MM.1S (cell line): ENCODE data around the gene TACC2.

Source experiments
- DNase-seq: peaks from one replicate; pipeline ENCODE4 v3.0.0-alpha.2; 2015
- H2AFZ ChIP-seq: fragments of 300-600 bp; sonication (generic); 2 replicates; pipeline ENCODE4 v1.6.0; 2016; ENCODE audit warnings: antibody characterized with exemption, low read length
- H3F3A ChIP-seq: fragments of 300-600 bp; sonication (generic); 2 replicates; pipeline ENCODE4 v1.6.1; 2016; ENCODE audit warnings: mild to moderate bottlenecking, antibody characterized with exemption, low read length, moderate library complexity, mixed read lengths; ENCODE audit not compliant: insufficient read depth
- H3K27ac ChIP-seq: fragments of 300-600 bp; sonication (generic); 2 replicates; pipeline ENCODE4 v1.5.1; 2016; ENCODE audit warnings: mild to moderate bottlenecking, low read length
- H3K27me3 ChIP-seq: fragments of 300-600 bp; sonication (generic); replicated peaks from 2 replicates; pipeline ENCODE4 v1.6.0; 2016; ENCODE audit warnings: low read length; ENCODE audit not compliant: insufficient read depth
- H3K36me3 ChIP-seq: fragments of 300-600 bp; sonication (generic); replicated peaks from 2 replicates; pipeline ENCODE4 v1.6.1; 2016; ENCODE audit warnings: mild to moderate bottlenecking, low read length, mixed read lengths; ENCODE audit not compliant: insufficient read depth
- H3K4me1 ChIP-seq: fragments of 300-600 bp; sonication (generic); 2 replicates; pipeline ENCODE4 v1.6.1; 2016; ENCODE audit warnings: low read length, mixed read lengths
- H3K4me2 ChIP-seq: fragments of 300-600 bp; sonication (generic); 2 replicates; pipeline ENCODE4 v1.6.0; 2016; ENCODE audit warnings: low read depth, low read length
- H3K4me3 ChIP-seq: fragments of 300-600 bp; sonication (generic); 2 replicates; pipeline ENCODE4 v1.5.1; 2016; ENCODE audit warnings: low read length, mixed read lengths
- H3K79me2 ChIP-seq: fragments of 300-600 bp; sonication (generic); 2 replicates; pipeline ENCODE4 v1.6.1; 2016; ENCODE audit warnings: mixed run types, low read length, mixed read lengths
- H3K9ac ChIP-seq: fragments of 300-600 bp; sonication (generic); 2 replicates; pipeline ENCODE4 v1.6.1; 2016; ENCODE audit warnings: low read length, mixed read lengths
- H3K9me2 ChIP-seq: fragments of 300-600 bp; sonication (generic); replicated peaks from 2 replicates; pipeline ENCODE4 v1.6.1; 2016; ENCODE audit warnings: mild to moderate bottlenecking, low read length, mixed read lengths; ENCODE audit not compliant: insufficient read depth
- H3K9me3 ChIP-seq: fragments of 300-600 bp; sonication (generic); replicated peaks from 2 replicates; pipeline ENCODE4 v1.6.1; 2016; ENCODE audit warnings: mild to moderate bottlenecking, low read length, mixed read lengths; ENCODE audit not compliant: insufficient read depth
- H4K20me1 ChIP-seq: fragments of 300-600 bp; sonication (generic); 2 replicates; pipeline ENCODE4 v1.6.1; 2016; ENCODE audit warnings: mild to moderate bottlenecking, low read length, moderate library complexity, mixed read lengths; ENCODE audit not compliant: insufficient read depth
- CTCF ChIP-seq: fragments of 300-600 bp; sonication (generic); IDR thresholded peaks from 2 replicates; pipeline ENCODE4 v1.5.1; 2016; ENCODE audit warnings: antibody characterized with exemption, low read length, mixed read lengths
- EZH2 ChIP-seq: fragments of 300-600 bp; sonication (generic); optimal IDR thresholded peaks from 2 replicates; pipeline ENCODE3; 2017; ENCODE audit warnings: low read depth, mild to moderate bottlenecking, antibody characterized with exemption, low read length, mixed read lengths
- EZH2phosphoT487 ChIP-seq: fragments of 300-600 bp; sonication (generic); IDR thresholded peaks from 2 replicates; pipeline ENCODE4 v1.6.1; 2018; ENCODE audit warnings: antibody characterized with exemption, low read length

TACC2 gene

GRCh38 chr10:122288917-122289316, 300.0 kb downstream of the TACC2 start:
- Histone ChIP-seq H3K9me3 (no peaks in the 10 kb centered on the region), H3K79me2 (no peaks in the 10 kb centered on the region), H3K4me1 (no peaks in the 10 kb centered on the region), H2AFZ (no peak overlapping the region), H3K4me2 (no peak overlapping the region), H3K9me2 (no peaks in the 10 kb centered on the region), H3K4me3 (no peak overlapping the region), H4K20me1 (no peaks in the 10 kb centered on the region), H3K27me3 (no peaks in the 10 kb centered on the region; the same call in 1 of the 2 replicates), H3K9ac (no peak overlapping the region), H3K36me3 (no peaks in the 10 kb centered on the region), H3F3A (no peaks in the 10 kb centered on the region), H3K27ac (no peak overlapping the region)
- TF ChIP-seq EZH2: no peak
- TF ChIP-seq EZH2phosphoT487: no peak
- TF ChIP-seq CTCF: no peak
- DNase-seq: no peak

- Histone ChIP-seq H3K36me3 (no peaks in the 10 kb centered on the region), H3K79me2 (no peaks in the 10 kb centered on the region), H3K27me3 (no peaks in the 10 kb centered on the region; the same call in 1 of the 2 replicates), H3K4me2 (no peak overlapping the region), H3K9me3 (no peaks in the 10 kb centered on the region), H3K4me1 (no peaks in the 10 kb centered on the region), H3K27ac (no peak overlapping the region), H3F3A (no peaks in the 10 kb centered on the region), H3K9ac (no peak overlapping the region), H4K20me1 (no peaks in the 10 kb centered on the region), H2AFZ (no peak overlapping the region), H3K4me3 (no peak overlapping the region), H3K9me2 (no peaks in the 10 kb centered on the region)
- TF ChIP-seq EZH2 (no peak), EZH2phosphoT487 (no peak), CTCF (no peak)
- DNase-seq: no peak
These were observed 301.4 kb downstream of the TACC2 start for GRCh38 chr10:122290334-122290733.

- H3K9me2 ChIP-seq: no peaks in the 10 kb centered on the region
- H2AFZ ChIP-seq: no peak overlapping the region
- H3K4me1 ChIP-seq: no peaks in the 10 kb centered on the region
- no peak overlapping the region for H3K9ac ChIP-seq
- H3K79me2 ChIP-seq: no peaks in the 10 kb centered on the region
- no peak overlapping the region for H3K4me2 ChIP-seq
- DNase-seq: no peak
- no peaks in the 10 kb centered on the region for H3K9me3 ChIP-seq
- H3K27ac ChIP-seq: no peak overlapping the region
- no peaks in the 10 kb centered on the region; the same call in 1 of the 2 replicates for H3K27me3 ChIP-seq
- no peaks in the 10 kb centered on the region for H3F3A ChIP-seq
- no peaks in the 10 kb centered on the region for H3K36me3 ChIP-seq
- no peak overlapping the region for H3K4me3 ChIP-seq
- no peaks in the 10 kb centered on the region for H4K20me1 ChIP-seq
- TF ChIP-seq EZH2: no peak
- TF ChIP-seq CTCF: no peak
- TF ChIP-seq EZH2phosphoT487: no peak
These were observed 302.0 kb downstream of the TACC2 start for GRCh38 chr10:122290833-122291532.
